Caki2 (cell line): Measurements from ENCODE around the gene HASPIN. TPM values are rescaled to one million over a fixed set of nuclear protein-coding genes. Genes with fewer than 3 reads are reported as not detected.
A peak's percentile ranks its signal among the peaks of the same experiment; 100 is the strongest.
"Not testable (repeated sequence)": the region's sequence is repeated elsewhere in the genome, so short reads cannot be mapped to it uniquely, and the experiment has no call there.

ENCODE experiments used
- DNase-seq: peaks from one replicate; pipeline ENCODE4 v3.0.0-alpha.2; 2015; ENCODE audit warnings: low read depth
- in situ Hi-C: cut with HindIII; loops from 2 replicates; pipeline ENCODE4 v1.10.0; 2016; ENCODE audit warnings: low sequenced_read_pairs, low pct_unique_long_range_greater_than_20kb, mixed read lengths
- total RNA-seq: library from RNA; depleted of rRNA; stranded (reverse); fragments of >200 nt; shearing (Covaris generic); gene quantifications from 2 replicates; pipeline ENCODE4 v1.2.3, GENCODE V29; 2014; ENCODE audit warnings: low replicate concordance

The HASPIN gene
- total RNA-seq, 1 experiment from 2014 or later, result 9.9 TPM

DNA sequence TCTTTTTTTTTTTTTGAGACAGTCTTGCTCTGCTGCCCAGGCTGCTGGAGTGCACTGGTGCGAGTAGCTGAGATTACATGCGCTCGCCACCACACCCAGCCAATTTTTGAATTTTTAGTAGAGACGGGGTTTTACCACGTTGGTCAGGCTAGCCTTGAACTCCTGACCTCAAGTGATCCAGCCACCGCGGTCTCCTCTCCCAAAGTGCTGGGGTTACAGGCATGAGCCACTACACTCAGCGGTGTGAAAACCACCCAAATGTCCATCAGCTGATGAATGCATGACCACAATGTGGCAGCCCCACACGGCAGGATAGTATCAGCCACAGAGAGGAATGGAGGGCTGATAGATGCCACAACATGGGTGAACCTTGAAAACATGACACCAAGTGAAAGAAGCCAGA is 29.9 kb upstream of the HASPIN start:
- DNase-seq, result peak; percentile 10
- in situ Hi-C loops, result no loop called here

DNA sequence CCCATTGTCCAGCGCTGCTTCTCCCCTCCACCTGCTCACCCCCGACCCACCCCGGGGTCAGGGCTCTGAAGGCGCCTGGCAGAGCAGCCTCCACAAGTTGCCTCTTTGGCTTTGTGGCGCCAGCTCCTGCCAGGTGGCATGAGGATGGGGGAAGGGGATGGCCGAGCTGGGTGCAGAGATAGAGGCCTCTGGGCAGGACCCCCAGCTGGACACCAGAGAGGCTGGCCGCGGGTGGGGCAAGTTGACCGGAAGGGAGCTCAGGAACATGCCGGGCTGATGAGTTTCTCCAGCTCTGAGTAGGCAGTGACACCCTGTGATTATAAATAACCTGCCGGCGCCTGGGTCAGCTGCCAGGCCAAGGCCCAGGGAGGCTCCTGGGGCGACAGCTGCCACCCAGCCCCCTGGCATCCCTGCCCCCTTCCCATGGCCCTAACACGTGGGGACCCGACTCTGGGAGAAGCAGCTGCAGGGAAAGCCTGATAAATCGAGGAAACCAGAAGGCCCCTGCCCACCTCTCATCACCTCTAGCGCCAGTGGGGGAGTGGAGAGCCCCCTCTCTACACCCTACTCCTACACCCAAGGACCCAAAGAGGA is 28.5 kb upstream of the HASPIN start:
- in situ Hi-C loops, result no loop called here
- DNase-seq, result no peak

DNA sequence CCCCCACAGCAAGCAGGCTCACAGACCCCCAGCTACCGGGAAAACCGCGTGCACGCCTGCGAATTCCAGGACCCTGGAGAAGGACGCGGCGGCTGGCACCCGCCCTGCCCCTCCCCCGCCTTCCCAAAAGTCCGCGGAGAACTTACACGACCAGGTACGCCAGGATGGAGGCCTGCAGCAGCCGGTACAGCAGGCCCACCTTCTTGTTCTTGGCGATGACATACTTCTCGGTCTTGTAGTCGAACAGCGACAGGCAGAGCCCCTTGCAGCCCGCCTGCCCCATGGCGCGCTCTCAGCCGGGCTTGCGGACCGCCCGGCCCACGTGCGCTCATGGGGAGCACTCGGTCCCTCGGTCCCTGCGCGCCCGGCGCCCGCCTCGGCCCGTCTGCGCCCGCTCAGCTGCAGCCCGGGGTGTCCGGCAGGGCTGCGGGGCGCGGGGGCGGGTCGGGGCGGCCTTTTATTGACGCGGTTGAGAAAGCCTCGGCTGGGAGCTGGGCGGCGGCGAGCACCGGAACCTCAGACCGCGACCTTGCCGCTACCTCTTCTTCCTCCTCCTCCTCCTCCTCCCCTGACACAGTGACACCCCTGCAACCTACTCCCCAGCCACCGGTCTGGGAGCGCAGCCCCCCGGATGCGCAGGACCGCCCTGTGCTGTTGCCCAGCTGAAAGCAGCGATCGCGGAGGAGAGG is 27.8 kb upstream of the HASPIN start, which contains the start of gene P2RX5:
Gene P2RX5, minus strand, starts transcription at position 433 of the 689 bp plus-strand sequence. Its CDS starts 150 bp downstream, at position 283.
- no peak for DNase-seq
- in situ Hi-C loops, result no loop called here

DNA sequence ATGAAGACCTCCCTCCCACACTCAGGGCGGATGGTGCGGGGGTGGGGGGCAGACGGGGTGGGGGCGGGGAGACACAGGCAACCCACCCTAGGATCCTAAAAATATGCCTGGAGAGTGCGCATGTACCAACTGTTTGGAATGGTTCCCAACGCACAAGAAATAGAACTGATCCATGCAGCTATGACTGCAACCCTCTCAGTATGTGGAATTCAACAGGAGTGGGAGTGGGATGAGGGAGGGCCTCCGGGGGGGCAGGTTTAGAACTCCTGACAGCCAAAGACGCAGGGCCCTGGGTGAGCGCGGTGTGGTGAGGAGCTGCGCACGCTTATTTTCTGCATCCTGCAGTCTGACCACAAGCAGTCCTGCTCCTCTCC is 26.6 kb upstream of the HASPIN start:
- in situ Hi-C loops, result no loop called here
- no peak for DNase-seq

DNA sequence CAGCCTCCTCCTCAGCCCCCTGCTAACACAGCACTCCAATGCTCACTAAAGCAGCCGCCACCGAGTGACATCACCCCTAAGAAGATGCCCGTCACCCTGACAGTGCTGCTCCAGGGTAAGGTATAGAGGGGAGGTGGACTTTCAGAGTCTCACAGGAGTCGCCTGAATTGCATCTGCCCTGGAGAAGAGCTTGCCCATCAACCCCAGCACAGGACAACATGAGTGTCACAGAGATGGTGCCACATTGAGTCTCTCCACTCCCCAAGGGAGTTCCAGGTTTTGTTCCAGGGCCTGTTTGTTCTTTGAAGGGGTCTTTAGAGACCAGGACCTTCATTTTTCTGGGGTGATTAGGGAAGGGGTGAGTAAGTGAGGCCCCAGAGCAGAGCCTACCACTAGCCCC is 25.6 kb upstream of the HASPIN start:
- in situ Hi-C loops, result no loop called here
- no peak for DNase-seq

DNA sequence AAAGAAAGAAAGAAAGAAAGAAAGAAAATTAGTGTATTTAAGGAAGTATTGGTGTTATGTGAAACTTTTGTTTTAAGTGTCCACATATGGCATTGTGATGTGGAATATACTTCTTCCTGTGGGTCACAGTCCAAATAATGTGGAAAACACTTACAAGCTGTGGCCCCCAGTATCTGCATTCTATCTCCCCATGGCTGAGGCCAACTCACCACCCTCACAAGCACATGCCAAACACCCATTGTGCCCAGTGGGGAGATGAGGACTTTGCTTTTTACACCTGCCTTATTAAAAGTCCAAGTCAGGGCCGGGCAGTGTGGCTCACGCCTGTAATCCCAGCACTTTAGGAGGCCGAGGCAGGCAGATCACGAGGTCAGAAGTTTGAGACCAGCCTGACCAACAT is 23.8 kb upstream of the HASPIN start:
- no peak for DNase-seq
- in situ Hi-C loops, result no loop called here

DNA sequence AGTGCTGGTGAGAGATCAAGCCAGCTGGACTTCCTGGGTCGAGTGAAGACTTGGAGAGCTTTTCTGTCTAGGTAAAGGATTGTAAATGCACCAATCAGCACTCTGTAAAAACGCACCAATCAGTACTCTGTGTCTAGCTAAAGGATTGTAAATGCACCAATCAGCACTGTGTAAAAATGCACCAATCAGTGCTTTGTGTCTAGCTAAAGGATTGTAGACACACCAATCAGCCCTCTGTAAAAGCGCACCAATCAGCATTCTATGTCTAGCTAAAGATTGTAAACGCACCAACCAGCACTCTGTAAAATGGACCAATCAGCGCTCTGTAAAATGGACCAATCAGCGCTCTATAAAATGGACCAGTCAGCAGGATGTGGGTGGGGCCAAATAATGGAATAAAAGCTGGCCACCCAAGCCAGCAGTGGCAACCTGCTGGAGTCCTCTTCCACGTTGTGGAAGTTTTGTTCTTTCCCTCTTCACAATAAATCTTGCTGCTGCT is 21.6 kb upstream of the HASPIN start:
- DNase-seq, in situ Hi-C loops: not testable (repeated sequence)

DNA sequence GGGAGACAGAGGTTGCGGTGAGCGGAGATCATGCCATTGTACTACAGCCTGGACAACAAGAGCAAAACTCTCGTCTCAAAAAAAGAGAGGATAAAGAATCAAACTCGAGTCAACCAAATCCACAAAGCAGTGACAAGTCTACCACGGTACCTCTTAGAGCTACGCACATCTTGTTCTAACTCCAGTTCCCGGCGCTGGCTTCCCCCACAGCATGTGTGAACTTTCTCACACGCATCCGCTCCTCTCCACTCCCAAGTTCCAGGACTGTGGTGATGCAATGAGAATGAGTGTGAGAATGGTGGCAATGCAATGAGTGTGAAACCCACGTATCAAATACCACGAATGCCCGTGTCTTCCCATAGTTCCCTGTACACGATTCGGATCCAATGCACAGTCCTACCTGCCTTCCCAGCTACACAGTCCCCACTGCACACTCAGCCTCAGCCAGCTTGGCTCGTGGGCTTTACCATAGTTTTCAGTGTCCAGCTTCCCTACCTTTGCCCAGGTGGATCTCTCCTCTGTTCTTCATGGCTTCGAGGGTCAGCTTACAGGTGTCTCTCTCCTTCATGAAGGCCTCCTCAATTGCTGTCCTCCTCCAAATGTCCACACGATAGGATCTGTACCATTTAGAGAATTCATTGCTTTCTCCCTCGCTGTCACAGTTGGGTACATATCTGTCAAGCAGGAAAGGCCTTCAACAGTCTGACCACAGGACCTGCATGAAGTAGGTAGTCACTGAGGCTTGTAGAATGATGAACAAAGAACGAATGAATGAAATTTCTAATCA is 18.6 kb upstream of the HASPIN start:
- in situ Hi-C loops, result no loop called here
- no peak for DNase-seq

DNA sequence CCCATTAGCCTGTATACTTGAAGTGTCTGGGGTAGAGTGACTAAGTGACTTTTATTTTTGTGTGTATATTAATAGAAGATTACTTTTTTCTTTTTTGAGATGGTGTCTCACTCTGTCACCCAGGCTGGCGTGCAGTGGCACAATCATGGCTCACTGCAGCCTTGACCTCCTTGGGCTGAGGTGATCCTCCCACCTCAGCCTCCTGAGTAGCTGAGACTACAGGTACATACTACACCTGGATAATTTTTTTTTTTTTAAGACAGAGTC is 18.1 kb upstream of the HASPIN start:
- DNase-seq, in situ Hi-C loops: not testable (repeated sequence)

DNA sequence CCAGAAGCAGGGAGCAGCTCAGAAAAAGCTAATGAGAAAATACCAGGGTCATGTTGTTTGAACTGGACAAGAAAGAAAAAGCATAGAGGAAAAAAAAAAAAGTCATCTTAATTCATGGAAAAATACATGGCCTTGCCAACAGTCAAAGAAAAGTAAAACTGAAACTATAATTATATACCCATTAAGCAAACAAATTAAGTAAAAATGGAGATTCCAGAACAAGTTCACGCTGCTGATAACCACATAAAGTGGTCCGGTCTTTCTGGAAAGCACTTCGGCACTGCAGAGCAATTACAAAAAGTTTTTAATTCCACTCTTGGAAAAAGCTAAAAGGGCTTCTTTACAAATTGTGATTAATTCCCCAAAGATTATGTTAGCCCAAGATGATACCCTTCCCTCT is 15.3 kb upstream of the HASPIN start:
- no peak for DNase-seq
- in situ Hi-C loops, result no loop called here

DNA sequence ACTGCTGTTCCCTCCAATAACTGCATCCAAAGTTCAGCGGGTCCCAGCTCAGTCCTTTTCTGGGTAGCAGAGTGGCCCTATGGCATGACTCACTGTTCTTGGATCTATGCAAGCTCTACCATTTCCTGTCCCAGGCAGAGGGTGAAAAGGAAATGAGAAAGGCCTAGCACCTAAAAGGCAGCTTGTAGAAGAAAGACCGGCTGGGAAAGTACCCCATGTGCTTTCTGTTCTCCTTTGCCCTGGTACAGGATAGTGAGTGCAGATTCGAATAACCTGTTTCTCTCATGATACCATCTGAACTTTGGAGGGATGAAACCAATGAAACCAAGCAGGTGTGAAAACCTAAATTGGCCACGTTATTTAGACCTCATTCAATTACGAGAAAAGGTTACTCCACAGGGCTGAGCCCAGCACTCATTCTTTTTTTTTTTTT is 12.7 kb upstream of the HASPIN start:
- DNase-seq, result no peak
- in situ Hi-C loops, result no loop called here

DNA sequence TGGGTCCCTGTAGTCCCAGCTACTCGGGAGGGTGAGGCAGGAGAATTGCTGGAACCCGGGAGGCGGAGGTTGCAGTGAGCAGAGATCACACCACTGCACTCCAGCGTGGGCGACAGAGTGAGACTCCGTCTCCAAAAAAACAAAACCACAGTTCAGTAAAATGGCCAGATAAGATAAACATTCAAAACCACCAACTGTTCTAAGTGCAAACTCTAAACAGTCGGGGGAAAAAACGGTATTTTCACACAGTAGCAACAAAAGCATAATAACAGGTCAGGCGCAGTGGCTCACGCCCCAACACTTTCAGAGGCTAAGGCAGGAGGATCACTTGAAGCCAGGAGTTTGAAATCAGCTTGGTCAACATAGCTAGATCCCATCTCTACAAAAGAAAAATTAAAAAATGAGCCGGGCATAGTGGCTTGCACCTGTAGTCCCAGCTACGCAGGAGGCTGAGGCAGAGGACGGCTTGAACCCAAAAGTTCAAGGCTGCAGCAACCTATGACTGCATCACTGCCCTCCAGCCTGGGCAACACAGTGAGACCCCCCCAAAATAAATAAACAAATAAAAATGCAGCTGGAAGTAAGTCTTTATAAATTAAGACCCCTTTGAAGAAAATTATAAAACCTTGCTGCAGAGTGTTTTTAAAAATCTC is 10.8 kb upstream of the HASPIN start:
- no peak for DNase-seq

DNA sequence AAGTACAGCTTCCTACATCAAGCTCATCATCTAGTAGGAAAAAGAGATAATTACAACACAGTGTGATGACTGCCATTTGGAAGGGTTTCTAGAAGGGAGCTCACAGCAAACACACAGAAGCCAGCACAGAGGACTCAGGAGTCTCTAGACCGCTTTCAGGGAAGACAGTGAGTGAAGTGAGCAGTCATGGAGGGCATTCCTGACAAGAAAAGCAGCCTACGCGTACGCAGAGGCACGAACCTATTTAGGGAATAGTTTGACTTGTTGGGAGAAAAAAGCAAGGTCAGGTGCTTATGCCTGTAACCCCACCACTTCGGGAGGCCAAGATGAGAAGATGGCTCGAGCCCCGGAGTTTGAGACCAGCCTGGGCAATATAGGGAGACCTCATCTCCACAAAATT is 8.4 kb upstream of the HASPIN start:
- in situ Hi-C loops, result no loop called here
- DNase-seq, result no peak

More for the DNA sequence above, 10.8 kb upstream of the HASPIN start:
- in situ Hi-C loops, result no loop called here

DNA sequence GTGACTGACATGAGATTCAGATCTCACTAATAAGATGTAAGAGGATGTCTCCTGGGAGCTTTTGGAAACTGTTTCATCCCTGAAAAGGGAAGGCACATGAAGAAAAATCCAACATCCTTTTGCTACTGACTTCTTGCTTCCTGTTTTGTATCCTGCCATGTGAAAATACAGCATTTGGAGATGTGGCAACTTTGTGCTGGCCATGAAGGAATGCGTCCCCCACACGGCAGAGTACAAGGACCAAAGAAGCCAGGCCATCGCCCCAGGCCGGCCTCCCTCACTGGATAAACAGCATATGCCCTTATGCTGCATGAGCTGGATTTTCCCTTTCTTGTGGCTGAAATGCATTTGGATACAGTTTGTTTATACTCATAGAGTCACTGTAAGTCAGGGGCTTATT is 5.5 kb upstream of the HASPIN start:
- in situ Hi-C loops, result no loop called here
- DNase-seq, result no peak

DNA sequence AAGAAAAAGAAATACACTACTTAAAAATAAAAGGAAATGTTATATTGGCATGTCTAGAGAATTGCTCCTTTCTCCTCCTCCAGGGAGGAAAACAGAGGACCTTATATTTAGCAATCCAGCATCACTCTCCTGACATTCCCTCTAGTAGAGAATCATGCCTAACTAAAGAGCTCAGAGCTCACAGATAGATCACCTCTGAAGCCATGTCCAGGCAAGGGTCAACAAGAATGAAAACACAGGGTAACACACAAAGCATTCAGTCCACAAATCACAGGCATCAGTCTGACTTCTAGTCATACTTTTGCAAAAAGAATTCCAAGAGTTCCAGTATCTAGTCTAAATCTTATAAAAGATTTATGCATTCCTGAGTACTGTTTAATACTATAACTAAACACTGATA is 4.4 kb upstream of the HASPIN start:
- in situ Hi-C loops, result no loop called here

DNA sequence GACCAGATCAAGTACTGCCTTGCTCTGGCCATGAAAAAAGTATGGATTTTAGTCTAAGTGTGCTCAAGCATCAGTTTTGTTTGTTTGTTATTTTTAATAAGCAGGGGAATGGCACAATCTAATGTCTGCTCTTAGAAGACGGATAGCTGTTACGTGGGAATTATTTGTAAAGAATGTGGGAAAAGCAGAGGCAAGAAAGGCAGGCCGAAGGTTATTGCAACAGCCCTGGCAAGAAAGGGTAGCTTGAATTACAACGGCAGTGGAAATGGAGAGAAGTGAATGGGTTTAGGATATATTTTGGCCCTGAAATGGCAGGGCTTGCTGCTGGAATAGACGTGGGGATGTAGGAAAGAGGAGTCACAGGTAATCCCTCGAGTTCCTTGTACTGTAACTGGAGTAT is 987 bp upstream of the HASPIN start:
- in situ Hi-C loops, result no loop called here
- peak; percentile 12 for DNase-seq

More for the DNA sequence above, 4.4 kb upstream of the HASPIN start:
- DNase-seq, result no peak

DNA sequence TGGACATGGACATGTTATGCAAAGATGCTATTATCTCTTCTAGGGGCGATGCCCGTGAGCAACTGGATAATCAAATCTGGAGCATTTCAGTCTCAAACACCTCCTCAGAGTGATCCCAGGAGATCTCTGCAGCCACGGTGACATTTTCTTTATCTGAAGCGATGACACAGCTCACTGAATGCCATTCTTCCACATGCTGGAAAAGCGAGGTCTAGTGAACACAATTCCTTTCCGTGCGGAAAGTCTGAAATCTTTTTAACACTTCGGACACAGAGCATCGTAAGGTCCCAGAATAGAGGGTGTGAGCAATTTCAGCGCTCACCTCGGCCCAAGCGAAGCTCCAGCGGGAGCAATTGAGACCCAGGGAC is 531 bp upstream of the HASPIN start:
- no peak for DNase-seq
- in situ Hi-C loops, result no loop called here

DNA sequence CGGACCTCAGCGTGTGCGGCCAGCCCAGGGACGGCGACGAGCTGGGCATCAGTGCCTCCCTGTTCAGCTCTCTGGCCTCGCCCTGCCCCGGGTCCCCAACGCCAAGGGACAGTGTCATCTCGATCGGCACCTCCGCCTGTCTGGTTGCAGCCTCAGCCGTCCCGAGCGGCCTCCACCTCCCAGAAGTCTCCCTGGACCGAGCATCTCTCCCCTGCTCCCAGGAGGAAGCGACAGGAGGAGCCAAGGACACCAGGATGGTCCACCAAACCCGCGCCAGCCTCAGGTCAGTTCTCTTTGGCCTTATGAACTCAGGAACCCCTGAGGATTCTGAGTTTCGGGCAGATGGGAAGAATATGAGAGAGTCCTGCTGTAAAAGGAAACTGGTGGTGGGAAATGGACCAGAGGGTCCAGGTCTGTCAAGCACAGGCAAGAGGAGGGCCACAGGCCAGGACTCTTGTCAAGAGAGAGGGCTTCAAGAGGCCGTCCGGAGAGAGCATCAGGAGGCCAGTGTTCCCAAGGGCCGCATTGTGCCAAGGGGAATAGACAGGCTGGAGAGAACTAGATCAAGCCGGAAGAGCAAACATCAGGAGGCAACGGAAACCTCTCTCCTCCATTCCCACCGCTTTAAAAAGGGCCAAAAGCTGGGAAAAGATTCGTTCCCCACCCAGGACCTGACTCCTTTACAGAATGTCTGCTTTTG is 825 bp downstream of the HASPIN start:
- no peak for DNase-seq
- in situ Hi-C loops, result no loop called here
